ENCODE results near the gene ZNF782.
A peak's percentile ranks its signal among the peaks of the same experiment; 100 is the strongest.
"Not testable (repeated sequence)": the region's sequence is repeated elsewhere in the genome, so short reads cannot be mapped to it uniquely, and the experiment has no call there.

ZNF782 gene

DNA sequence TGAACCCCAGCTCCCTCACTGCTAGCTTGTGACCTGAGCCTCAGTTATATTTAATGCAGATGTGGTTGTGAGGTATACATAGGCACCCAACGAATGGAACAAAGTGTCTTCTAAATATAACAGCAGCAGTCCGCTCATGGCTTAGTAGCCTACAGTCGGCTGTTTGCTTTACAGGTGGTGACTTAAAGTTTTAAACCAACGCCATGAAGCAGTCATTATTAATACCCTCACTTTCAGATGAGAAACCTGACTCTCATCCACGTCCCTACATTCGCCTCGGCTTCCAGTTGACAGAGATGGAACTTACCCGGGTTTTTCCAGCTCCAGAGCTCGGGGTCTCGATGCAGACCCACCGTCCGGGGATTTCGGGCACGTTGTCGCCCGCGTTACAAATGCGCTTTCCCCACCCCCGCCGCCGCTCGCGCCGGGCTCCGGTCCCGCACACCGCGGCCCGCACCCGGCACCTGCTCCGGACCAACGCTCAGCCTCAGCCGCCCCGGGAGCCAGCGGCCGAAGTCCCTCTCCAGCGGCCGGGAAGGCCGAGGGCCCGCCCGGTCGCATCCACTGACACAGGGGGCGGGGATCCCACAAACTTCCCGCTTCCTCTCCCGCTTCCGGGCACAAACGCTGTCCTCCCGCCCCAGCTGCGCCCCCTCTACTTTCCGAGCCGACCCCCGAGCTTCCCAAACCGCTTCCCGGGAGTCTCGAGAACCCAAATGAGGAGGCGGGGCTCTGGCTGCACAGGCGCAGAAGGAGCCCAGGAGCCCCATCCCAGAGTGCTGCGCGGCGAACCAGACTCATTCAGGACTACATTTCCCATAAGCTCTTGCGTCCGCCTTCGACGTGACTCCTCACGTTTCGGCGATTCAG is at the start of gene ZNF782:
TSS of gene ZNF782 (minus strand) at position 734 of the 870 bp plus-strand sequence. CDS start 2,553 bp downstream, outside the sequence.
- peak; percentile 89 for DNase-seq

DNA sequence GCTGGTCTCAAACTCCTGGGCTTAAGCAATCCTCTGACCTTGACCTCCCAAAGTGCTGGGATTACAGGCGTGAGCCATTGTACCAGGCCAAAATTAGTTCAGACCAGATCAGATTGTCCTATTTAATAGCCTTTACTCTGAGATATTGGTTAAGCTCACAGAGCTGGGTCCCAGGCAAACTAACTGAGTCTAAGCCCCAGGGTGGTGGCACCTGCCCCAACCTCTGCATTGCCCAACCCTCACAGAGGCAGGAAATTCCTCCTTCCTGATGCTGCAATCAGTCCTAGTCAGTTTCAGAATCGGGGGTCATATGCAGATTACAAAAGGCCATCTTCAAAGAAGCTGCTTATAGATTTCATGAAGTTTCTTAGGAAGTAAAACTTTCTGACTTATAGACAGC is 45.7 kb upstream of the ZNF782 start:
- DNase-seq, result not testable (repeated sequence)

DNA sequence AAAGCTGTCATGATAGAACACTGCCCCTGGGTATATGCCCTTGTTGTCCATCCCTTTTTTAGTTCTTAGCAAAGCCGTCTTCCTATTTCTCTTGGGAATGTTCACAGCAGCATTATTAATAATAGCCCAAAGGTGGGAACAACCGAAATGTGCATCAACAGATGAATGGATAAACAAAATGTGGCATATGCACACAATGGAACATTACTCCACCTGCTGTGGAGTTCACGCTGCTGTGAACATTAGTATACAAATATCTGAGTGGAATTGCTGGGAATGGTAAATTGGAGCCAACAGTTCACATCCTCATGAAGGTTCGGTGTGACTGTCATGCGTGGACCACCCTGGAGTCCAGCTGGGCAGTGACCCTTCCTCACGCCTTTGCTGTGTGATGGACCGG is 37.8 kb upstream of the ZNF782 start:
- DNase-seq, result no peak

DNA sequence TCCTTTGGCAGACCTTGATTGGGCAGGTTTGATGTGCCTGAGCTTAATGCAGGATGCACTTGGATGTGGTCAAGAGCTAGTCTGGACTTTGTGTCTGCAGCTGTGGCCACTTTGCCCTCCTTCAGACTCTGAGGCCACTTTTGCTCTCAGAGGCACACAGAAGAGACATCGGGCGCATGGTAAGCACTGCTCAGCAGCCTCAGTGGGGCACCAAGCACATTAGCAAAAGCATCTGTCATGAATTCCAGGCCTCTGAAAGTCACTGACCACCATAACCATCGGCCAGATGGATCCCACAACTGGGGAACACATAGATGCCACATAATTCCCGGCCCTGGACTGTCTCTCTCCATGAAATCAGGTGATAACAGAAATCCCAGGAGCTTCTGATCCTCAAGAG is 34.3 kb upstream of the ZNF782 start:
- DNase-seq, result no peak

DNA sequence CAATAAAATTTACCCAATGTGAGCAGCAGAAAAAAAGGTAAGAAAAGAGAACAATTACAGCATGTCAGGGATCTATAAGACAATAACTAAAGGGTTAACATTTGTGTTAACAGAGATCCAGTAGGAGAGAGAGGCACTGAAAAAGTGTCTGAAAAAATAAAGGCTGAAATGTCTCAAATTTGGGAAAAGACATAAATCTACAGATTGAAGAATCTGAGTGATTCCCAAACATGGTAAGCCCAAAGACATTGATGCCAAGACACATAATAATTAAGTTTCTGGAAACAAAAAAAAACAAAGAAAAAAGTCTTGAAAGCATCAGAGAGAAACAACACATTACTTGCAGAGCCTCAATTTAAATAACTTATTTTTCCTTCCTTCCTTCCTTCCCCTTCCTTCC is 31.1 kb upstream of the ZNF782 start:
- DNase-seq, result no peak

DNA sequence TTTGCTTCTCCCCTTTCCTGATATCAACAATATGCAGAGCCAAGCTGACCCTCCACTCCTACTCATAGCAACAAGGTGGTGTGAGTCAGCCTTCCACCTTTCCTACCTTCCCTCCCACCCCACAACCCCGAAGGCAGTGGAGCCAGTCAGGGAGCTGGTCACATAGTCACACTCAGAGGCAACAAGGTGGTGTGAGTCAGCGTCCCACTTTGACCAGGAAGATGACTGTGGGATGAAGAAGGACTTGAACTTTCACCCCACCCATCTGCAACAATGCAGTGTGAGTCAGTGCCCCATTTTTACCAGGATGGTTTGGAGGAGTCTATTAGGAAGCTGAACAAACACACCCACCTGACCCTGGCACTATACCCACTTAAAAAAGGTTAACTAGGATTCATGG is 30.1 kb upstream of the ZNF782 start:
- no peak for DNase-seq

DNA sequence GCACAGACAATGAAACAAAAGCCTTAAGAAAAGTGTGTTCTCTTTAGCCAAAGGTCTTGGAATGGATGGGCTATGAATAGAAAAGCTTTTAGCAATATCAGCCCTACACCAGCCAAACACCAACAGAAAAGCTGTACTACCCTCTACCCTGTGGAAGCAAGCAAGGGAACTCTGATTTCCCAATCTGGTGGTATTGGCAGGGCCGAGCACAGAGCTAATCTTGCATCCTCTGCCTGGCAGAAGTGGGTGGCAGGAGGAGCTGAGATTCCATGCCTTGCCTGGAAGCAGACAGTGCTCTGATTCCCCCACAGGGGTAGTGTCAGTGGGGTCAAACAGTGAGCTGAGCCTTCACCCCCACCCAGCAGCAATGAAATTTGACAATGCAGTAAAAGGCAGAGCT is 29.6 kb upstream of the ZNF782 start:
- no peak for DNase-seq

DNA sequence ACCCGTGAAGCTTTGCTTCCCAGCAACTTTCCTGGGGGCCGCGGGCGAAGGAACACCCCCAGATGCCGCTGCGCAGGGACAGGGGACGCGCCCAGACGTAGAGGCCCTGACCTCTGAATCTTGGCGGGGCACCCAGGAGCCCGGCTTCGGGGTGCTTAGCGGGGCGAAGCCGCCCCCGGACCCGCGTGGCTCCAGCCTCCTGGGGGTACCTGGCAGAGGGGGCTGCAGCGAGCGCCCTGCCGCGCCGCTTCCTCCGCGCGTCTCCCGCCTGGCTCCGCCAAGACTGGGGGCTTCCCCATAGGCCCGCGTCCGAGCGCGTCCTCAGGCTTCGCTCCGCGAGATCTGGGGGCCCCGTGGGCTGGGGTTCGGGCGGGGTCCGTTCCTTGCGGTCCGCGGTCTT is 23.0 kb upstream of the ZNF782 start:
- DNase-seq, result no peak

DNA sequence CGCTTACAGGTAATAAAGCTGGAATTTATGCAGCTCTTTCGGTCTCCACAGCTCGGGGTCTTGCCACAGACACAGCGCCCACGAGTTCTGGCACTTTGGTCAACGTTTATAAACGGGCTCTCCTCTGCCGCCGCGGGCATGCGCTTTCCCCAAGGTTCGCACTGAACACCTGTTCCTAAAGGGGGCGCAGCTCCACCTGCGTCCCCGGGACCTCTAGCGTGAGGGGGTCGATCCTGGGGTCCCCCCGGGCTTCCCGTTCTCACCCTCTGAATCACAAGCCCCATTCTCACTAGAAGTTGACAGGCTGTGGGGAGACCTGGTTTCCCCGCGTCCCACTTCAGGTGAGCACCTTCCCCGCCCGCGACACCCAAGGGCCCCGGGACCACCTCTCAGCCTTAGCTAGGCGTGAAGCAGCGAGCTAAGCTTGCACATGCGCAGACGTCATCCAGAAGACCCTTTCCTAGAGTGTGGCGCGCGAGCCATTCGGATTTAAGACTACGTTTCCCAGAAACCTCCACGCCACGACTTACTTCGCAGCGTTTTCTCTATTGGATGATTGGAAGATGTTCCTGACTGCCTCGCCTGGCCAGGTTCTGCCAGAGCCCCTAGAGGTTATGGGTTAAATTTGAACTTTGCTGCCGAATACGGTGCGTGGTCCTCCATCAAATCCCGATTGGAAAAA is 21.3 kb upstream of the ZNF782 start:
- DNase-seq, result peak; percentile 49

DNA sequence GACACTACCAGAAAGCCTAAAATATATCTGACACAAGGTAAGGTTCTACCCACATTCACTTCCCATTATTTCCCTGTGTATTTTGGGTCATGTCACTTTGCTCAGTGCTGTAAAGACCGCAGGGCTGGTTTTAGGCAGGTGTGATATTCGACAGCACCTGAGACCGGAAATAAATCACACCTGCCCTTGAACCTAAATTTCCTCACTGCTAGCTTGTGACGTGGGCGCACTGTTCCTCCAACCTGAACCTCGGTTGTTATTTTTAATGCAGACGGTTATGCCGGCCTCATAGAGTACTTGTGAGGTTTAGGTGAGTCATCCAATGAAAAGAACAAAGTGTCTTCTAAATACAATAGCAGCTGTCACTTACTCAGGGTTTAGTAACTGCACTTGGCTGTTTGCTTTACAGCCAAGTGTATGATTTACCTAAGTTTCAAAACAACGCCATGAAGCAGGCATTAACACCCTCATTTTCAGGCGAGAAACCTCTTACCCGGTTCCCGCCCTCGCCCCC is 20.7 kb upstream of the ZNF782 start:
- peak; percentile 53 for DNase-seq

DNA sequence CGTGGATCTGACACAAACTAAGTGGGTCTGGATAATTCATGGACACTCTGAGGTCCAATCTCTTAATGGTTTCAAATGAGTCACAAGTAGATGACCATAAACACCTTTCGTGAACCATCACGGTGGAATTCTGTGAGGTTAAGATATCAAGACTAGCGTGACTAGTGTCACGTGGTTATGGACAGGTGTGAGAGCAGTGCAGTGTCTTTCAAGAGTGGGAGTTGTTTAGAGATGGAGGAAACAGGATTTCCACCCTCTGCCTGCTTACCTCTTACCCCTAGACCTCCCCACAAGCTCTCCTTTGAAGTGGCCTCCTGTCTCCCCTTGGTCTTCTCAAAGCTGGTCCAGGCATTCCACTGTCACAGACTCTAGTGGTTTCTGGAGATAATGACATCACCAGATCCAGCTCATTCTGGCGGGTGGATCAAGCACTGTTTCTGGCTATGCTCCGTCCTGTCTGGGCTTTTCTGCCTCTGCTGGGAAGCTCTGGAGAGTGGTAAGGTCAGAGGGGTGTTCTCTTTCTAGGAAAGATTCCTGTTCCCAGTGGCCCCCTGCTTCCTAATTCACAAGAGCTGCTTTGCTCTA is 20.0 kb upstream of the ZNF782 start:
- no peak for DNase-seq

DNA sequence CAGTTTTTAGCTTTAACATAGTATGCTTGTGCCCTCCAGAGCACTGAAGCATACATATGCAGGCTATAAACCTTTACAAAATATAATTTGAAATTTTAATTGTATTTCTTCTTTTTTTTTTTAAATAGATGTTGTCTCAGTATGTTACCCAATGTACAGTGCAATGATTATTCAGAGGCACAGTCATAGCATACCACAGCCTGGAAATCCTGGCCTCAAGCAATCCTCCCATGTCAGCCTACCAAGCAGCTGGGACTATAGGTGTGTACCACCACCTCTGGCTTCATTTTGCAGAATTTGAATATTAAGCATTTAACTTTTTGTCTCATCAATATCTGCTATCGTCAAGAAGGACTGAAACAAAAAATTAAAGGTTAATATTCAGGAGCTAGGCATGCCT is 16.9 kb upstream of the ZNF782 start:
- no peak for DNase-seq

DNA sequence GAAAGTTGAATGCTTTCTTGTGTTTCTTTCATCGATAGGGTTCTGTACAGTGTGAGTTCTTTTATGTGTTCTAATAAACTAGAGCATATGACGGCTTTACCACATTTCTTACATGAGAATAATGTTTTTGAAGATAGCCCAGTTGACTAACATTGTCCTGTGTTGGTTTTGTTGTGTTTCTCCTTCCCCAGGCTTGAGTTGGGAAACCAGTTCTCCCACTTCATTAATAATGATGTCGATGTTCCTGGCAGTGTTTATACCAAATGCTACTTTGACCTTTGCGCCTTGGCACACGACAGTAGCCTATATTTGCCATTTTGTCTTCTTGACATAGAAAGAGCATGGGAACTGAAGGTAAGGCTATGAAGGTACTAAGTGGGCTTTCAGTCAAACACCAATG is 14.4 kb upstream of the ZNF782 start:
- no peak for DNase-seq

DNA sequence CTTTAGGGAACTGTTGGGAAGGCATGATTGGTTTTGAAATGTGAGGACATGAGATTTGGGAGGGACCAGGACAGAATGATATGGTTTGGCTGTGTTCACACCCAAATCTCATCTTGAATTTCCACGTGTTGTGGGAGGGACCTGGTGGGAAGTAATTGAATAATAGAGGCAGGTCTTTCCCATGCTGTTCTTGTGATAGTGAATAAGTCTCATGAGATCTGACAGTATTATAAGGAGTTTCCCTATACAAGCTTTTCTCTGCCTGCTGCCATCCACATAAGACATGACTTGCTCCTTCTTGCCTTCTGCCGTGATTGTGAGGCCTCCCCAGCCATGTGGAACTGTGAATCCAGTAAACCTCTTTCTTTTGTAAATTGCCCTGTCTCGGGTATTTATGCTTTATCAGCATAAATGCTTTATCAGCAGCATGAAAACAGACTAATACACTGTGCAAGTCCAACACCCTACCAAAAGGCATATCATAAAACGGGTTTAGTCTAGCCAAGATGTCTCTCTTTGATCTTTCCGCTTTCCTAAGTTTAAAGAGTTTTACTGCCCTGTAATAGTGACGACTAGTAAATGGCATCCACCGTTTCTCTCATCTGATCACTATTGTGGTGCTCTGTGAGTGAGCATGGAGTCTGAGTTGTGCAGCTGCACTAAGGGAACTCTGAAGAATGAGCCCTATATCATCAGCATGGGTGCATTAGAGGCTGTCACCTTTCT is 12.9 kb upstream of the ZNF782 start:
- DNase-seq, result no peak

DNA sequence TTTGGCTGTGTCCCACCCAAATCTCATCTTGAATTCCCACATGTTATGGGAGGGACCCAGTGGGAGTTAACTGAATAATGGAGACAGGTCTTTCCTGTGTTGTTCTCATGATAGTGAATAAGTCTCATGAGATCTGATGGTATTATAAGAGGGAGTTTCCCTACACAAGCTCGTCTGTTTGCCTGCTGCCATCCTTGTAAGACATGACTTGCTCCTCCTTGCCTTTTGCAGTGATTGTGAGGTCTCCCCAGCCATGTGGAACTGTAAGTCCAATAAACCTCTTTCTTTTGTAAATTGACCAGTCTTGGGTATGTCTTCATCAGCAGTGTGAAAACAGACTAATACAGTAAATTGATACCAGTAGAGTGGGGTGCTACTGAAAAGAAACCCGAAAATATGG is 10.9 kb upstream of the ZNF782 start:
- not testable (repeated sequence) for DNase-seq

DNA sequence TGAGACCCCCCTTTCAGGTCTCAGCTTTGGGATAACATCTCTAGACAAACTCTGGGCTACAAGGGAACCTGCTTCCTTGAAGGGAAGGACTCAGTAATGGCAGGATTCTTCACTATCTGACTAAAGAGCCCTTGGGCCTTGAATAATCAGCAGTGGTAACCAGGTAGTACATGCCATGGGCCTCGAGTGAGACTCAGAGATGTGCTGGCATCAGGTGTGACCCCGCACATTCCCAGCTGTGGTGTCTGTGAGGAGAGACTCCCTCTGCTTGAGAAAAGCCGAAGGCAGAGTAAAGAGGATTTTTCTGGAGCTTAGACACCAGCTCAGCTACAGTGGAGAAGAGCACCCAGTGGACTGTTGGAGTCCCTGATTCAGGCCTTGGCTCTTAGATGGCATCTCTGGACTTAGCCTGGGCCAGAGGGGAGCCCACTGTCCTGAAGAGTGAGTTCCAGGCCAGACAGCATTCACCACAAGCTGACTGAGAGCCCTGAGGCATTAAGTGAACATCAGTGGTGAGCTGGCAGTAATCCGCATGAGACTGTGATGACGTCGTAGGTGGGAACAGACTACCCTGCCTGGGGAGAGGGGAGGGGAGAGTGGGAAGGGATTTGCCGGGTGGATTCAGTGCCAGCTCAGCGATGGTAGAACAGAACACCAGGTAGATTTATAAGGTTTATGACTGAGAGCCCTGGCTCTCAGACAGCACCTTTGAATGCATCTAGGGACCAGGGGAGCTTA is 5.3 kb upstream of the ZNF782 start:
- DNase-seq, result no peak

DNA sequence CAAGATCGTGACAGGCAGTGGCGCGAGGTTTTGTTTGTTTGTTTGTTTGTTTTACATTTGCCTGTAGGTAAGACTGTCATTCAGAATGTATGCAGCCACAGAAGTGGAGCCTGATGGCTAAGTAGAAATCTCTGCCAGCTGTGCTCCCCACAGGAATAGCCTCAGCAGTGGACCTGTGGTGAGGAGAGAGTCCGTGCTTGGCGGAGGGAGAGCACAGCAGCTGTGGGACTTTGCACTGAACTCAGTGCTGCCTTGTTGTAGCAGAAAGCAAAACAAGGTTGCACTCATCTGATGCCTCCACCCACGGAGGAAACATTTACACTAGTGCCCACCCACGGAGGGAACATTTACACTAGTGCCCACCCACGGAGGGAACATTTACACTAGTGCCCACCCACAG is 4.4 kb upstream of the ZNF782 start:
- DNase-seq, result no peak

DNA sequence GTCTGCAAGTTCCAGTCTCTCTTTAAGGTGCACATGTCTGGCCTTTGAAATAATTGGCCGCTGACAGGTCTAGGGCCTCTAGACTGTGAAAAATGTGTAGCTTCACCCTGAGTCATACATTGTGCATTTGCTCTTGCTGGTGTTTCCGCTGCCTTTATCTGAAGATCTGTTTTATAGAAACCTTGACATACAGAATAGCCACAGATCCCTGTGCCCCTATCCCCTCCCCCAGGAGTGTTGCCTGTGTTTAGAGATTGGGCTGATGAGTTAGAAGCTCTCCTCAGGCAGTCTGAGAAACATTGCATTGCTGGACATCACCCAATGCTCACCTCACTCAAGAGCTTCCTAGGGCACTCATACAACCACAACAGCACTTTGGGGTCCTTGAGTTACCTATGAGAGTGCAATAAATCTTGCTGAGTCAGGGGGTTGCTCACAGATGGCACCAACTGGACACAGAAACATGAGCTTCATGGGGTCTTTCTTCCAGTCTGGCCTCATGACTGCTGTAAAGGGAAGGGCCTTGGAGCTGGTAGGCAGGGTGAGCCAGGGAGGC is 3.8 kb upstream of the ZNF782 start:
- DNase-seq, result no peak

DNA sequence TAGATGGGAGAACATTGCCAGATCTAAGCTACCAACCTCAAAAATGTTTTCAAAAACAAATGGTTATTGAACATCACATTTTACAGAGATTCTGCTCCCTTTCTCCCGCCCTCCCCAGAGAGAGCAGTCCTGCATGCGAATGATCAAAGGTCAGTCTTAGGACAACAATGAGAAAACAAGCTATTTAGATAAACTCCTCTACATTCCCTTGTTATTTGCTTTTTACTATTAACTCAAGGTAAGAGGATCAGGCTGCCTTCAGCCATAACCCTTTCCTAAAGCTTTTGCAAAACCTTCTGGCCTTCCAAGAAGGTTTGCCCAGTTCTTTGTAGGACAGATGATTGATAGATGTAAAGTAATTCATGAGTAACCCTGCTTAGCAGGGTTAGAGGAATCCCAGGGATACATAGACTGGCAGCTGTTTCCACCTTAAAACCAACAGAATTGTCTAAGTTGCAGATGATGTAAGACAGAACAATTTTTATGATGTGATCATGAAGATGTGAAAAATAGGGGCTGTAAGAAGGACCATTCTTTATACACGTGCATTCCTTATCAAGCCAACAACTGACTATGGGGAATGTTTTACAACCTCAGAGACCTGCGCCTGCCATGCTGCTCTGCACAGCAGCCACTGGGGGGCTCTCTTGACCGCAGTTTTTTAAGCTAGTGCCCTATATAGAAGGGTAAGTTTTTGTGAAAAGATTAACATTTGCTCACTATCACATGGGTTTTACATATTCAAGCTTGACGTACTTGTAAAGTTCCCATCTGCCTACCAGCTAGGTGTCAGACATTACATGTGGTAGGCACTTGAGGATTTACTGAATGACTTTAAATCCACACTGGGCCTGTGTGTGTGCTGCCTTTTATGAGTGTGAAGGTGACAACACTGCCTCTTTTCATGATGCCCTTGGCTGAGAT is 2.3 kb upstream of the ZNF782 start:
- DNase-seq, result peak; percentile 78

DNA sequence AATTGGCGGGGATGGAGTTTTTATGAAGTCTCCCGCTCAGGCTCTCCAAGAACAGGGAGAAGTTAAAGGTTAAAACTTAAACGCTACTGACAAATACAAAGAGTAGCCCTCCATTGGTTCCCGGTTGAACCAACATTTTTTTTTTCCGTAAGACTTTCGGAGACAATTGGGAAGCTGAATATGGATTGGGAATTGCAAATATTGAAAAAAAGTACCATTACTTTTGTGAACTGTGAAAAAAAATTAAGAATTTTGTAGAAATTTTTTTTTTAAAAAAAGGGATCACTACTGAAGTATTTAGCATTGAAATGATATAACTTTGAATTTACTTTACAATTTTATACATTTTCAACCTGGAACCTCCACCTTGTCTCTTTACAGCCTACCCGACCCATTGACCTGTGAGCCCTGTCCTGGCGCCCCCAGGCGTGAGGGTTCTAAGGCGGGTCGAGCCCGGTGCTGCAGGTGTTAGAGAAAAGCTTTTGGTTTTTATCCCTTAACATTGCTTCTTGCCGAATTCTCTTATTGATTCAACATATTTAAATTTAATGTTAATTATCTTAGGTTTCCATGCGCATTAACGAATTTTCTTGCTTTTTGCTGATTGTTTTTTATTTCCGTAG is 448 bp upstream of the ZNF782 start:
- no peak for DNase-seq

Measured in CD4-positive, alpha-beta T cell treated with Interleukin-10 for 1 hour (primary cell).